Neuronal stem cell (in vitro differentiated cells): ENCODE measurements around the gene LMF1.
A peak's percentile ranks its signal among the peaks of the same experiment; 100 is the strongest.

Source experiments
- DNase-seq: peaks from one replicate; pipeline ENCODE4 v3.0.0-alpha.2; 2013; ENCODE audit warnings: low spot score
- H2AFZ ChIP-seq: one replicate; pipeline ENCODE4 v1.6.1; 2013; ENCODE audit warnings: mild to moderate bottlenecking, low read length, inconsistent platforms
- H2AK5ac ChIP-seq: 2 replicates; pipeline ENCODE4 v1.6.1; 2013; ENCODE audit warnings: low read depth, mild to moderate bottlenecking, inconsistent platforms, low read length, moderate library complexity, mixed read lengths
- H2BK120ac ChIP-seq: 2 replicates; pipeline ENCODE4 v1.6.1; 2013; ENCODE audit warnings: low read depth, mild to moderate bottlenecking, inconsistent platforms, low read length, moderate library complexity, mixed read lengths
- H2BK12ac ChIP-seq: one replicate; pipeline ENCODE4 v1.6.1; 2013; ENCODE audit warnings: low read length, inconsistent platforms
- H2BK15ac ChIP-seq: 2 replicates; pipeline ENCODE4 v1.6.1; 2013; ENCODE audit warnings: mild to moderate bottlenecking, low read length, inconsistent platforms, mixed read lengths
- H2BK5ac ChIP-seq: one replicate; pipeline ENCODE4 v1.6.1; 2013; ENCODE audit warnings: inconsistent platforms, mild to moderate bottlenecking, low read length, moderate library complexity
- H3K14ac ChIP-seq: one replicate; pipeline ENCODE4 v1.6.1; 2013; ENCODE audit warnings: low read length, inconsistent platforms
- H3K18ac ChIP-seq: 2 replicates; pipeline ENCODE4 v1.6.1; 2013; ENCODE audit warnings: low read length, inconsistent platforms
- H3K23ac ChIP-seq: 2 replicates; pipeline ENCODE4 v1.6.1; 2013; ENCODE audit warnings: low read depth, mild to moderate bottlenecking, mixed read lengths, low read length, inconsistent platforms; ENCODE audit not compliant: poor library complexity
- H3K27ac ChIP-seq: replicated peaks from 3 replicates; pipeline ENCODE4 v1.5.1; 2013; ENCODE audit warnings: low read length, inconsistent platforms
- H3K27me3 ChIP-seq, 3 experiments: 2 replicates each; pipeline ENCODE4 v1.6.1; 2013; ENCODE audit warnings: low read length in 3 of 3, mild to moderate bottlenecking in 2 of 3, inconsistent platforms in 1 of 3, low read depth in 1 of 3, mixed read lengths in 1 of 3, moderate library complexity in 1 of 3; ENCODE audit not compliant: control insufficient read depth in 3 of 3, insufficient read depth in 3 of 3
- H3K36me3 ChIP-seq, 2 donors: replicated peaks in 1 of 2; 2 replicates each; pipeline ENCODE4 v1.6.1; 2013; ENCODE audit warnings: low read length in 2 of 2; ENCODE audit not compliant: control insufficient read depth in 2 of 2, insufficient read depth in 2 of 2
- H3K4ac ChIP-seq: 2 replicates; pipeline ENCODE4 v1.6.1; 2013; ENCODE audit warnings: inconsistent platforms, mild to moderate bottlenecking, low read length, moderate library complexity
- H3K4me1 ChIP-seq, 2 donors: 1 replicate in 1 of 2; 2 replicates in 1 of 2; pipeline ENCODE4 v1.6.1; 2013; ENCODE audit warnings: low read length in 2 of 2, low read depth in 1 of 2; ENCODE audit not compliant: control insufficient read depth in 2 of 2, insufficient read depth in 1 of 2
- H3K4me2 ChIP-seq: one replicate; pipeline ENCODE4 v1.6.1; 2013; ENCODE audit warnings: mild to moderate bottlenecking, low read length, inconsistent platforms; ENCODE audit not compliant: insufficient read depth, poor library complexity, severe bottlenecking
- H3K4me3 ChIP-seq, 2 donors: 2 replicates each; pipeline ENCODE4 v1.5.1; 2013; ENCODE audit warnings: low read length in 2 of 2, mild to moderate bottlenecking in 2 of 2, inconsistent platforms in 1 of 2, moderate library complexity in 1 of 2
- H3K79me1 ChIP-seq: one replicate; pipeline ENCODE4 v1.6.1; 2013; ENCODE audit warnings: low read depth, mild to moderate bottlenecking, inconsistent platforms, low read length, moderate library complexity
- H3K9ac ChIP-seq: one replicate; pipeline ENCODE4 v1.6.1; 2013; ENCODE audit warnings: mild to moderate bottlenecking, low read depth, low read length, inconsistent platforms; ENCODE audit not compliant: poor library complexity
- H3K9me3 ChIP-seq, 2 donors: replicated peaks in 1 of 2; 2 replicates each; pipeline versions ENCODE3 to v1.6.1; 2013; ENCODE audit warnings: low read length in 2 of 2, mild to moderate bottlenecking in 2 of 2, inconsistent platforms in 1 of 2, low read depth in 1 of 2, mixed read lengths in 1 of 2, moderate library complexity in 1 of 2; ENCODE audit not compliant: control insufficient read depth in 2 of 2, insufficient read depth in 1 of 2
- H4K8ac ChIP-seq: one replicate; pipeline ENCODE4 v1.6.1; 2013; ENCODE audit warnings: low read depth, mild to moderate bottlenecking, inconsistent platforms, low read length, moderate library complexity
- H4K91ac ChIP-seq: one replicate; pipeline ENCODE4 v1.6.1; 2013; ENCODE audit warnings: low read length, low read depth, mild to moderate bottlenecking, inconsistent platforms; ENCODE audit not compliant: poor library complexity
- WGBS, 2 donors: extraction: QIAGEN DNeasy Blood & Tissue Kit; methylation state at CpG; one replicate each; pipeline ENCODE4 v1.1.7; 2013; ENCODE audit warnings: missing lambda C conversion rate in 2 of 2, mixed read lengths in 1 of 2; ENCODE audit not compliant: insufficient read length in 2 of 2, insufficient replicate concordance in 1 of 2; ENCODE audit errors: extremely low coverage in 2 of 2; 5-methylcytosine and 5-hydroxymethylcytosine counted together

The LMF1 gene

DNA sequence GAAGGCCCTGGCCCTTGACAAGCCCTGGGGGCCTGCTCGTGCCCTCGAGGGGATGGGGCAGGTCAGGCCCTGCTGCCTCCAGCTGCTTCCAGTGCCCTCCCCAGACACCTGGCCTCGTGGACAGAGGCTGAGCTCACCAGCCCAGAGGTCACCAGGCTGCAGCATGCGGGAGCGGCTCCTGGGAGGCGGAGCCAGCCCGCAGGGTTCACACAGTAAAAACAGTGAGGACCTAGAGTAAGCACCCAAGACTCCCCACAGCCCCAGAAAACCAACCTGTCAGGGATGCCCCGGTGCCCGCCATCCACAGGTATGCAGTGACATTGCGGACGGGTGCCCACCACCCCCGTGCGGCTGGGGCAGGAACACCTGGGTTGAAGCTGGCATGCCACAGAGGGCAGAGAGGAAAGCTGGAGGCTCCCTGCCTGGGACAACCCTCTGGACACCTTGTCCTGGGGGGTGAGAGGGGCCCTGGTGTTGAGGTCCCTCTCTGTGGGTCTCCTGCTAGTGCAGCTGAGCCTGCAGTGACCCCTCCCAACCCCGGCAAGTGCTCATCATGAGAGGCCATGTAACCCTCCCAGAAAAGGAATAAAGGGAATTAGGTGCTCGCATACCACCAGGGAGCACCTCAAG, 62.1 kb downstream of the LMF1 start:
- no peak overlapping the region for H3K18ac ChIP-seq
- peak overlapping the region; percentile 63 for H2AK5ac ChIP-seq
- no peak overlapping the region for H3K27ac ChIP-seq
- H4K91ac ChIP-seq = no peak overlapping the region
- peaks cover 2 to 3% of the 10 kb centered on the region in 2 donors for H3K36me3 ChIP-seq
- no peak overlapping the region for H3K4ac ChIP-seq
- no peak overlapping the region for H2BK12ac ChIP-seq
- H2BK120ac ChIP-seq = no peak overlapping the region
- no peak overlapping the region for H2BK5ac ChIP-seq
- H3K4me2 ChIP-seq = no peak overlapping the region
- peaks cover 2% of the 10 kb centered on the region for H3K79me1 ChIP-seq
- H2AFZ ChIP-seq = no peak overlapping the region
- no peak overlapping the region for H3K23ac ChIP-seq
- no peak overlapping the region for H3K4me3 ChIP-seq
- no peak overlapping the region for H4K8ac ChIP-seq
- H3K14ac ChIP-seq = peak overlapping the region; percentile 71
- no peak for DNase-seq
- no CpG with 5 or more reads among the region's 15 CpGs for WGBS, 2 donors
- H3K9ac ChIP-seq = peak overlapping the region; percentile 44
- H3K27me3 ChIP-seq = no peaks in the 10 kb centered on the region
- no peak overlapping the region for H2BK15ac ChIP-seq
- H3K9me3 ChIP-seq = peaks cover 0 to 6% of the 10 kb centered on the region in 2 donors
- peaks cover 0 to 3% of the 10 kb centered on the region in 2 donors for H3K4me1 ChIP-seq

DNA sequence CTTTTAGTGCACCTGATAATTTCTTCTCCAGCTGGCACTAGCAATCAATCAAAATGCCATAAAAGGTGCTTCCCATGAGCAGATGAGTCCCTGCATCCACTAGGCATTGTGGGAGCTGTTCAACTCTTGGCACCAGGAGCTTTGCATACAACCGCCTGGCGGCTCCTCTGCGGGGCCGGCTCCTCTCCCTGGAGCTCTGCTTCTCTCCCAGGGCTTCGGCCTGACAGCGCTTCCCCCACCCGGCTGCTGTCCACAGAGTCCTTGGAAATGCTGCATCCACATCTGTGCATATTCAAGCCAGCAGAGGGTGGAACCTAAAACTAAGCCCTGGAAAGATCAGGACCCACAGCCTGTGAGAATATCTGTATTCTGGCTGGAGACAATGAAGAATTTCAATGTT, 62.9 kb downstream of the LMF1 start:
- Histone ChIP-seq H3K23ac (no peak overlapping the region), H3K4ac (no peak overlapping the region), H3K27me3 (no peaks in the 10 kb centered on the region), H3K14ac (no peak overlapping the region), H3K9ac (no peak overlapping the region), H3K18ac (no peak overlapping the region), H3K4me3 (no peak overlapping the region), H2BK5ac (no peak overlapping the region), H3K27ac (no peak overlapping the region), H3K9me3 (peaks cover 0 to 6% of the 10 kb centered on the region in 2 donors), H3K79me1 (peaks cover 2% of the 10 kb centered on the region), H2BK12ac (no peak overlapping the region), H2BK15ac (no peak overlapping the region), H3K4me2 (no peak overlapping the region), H2AK5ac (no peak overlapping the region), H2AFZ (no peak overlapping the region), H2BK120ac (no peak overlapping the region), H3K36me3 (peaks cover 2 to 3% of the 10 kb centered on the region in 2 donors), H4K91ac (no peak overlapping the region), H4K8ac (no peak overlapping the region), H3K4me1 (peaks cover 0 to 3% of the 10 kb centered on the region in 2 donors)
- no CpG with 5 or more reads among the region's 7 CpGs for WGBS, 2 donors
- DNase-seq = no peak

DNA sequence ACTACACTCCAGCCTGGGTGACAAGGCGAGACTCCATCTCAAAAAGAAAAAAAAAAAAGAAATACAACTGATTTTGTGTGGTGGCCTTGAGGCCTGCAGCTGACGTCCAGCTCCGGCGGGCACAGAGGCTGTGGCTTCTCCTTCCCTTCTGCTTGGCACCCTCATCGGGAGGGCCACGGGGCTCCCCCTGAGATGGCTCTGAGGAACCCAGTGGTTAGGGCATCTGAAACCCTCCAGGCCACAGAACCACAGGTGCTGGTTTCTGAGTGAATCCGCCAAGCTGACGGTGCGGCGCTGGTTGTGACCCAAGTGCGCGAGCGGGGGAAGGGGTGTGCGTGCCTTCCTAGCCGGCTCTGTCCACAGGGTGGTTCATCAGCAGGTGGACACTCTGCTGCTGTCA, 63.4 kb downstream of the LMF1 start:
- Histone ChIP-seq H3K14ac (no peak overlapping the region), H2BK15ac (no peak overlapping the region), H4K8ac (no peak overlapping the region), H2BK120ac (no peak overlapping the region), H3K27ac (no peak overlapping the region), H3K23ac (no peak overlapping the region), H3K4ac (no peak overlapping the region), H3K36me3 (peaks cover 2 to 3% of the 10 kb centered on the region in 2 donors), H2AFZ (no peak overlapping the region), H3K18ac (no peak overlapping the region), H3K4me1 (peaks cover 0 to under 1% of the 10 kb centered on the region in 2 donors), H3K9me3 (peaks cover 0 to 6% of the 10 kb centered on the region in 2 donors), H2AK5ac (no peak overlapping the region), H3K79me1 (peaks cover 2% of the 10 kb centered on the region), H3K4me2 (no peak overlapping the region), H3K9ac (no peak overlapping the region), H3K27me3 (no peaks in the 10 kb centered on the region), H2BK12ac (no peak overlapping the region), H3K4me3 (no peak overlapping the region), H4K91ac (no peak overlapping the region), H2BK5ac (no peak overlapping the region)
- WGBS, 2 donors = no CpG with 5 or more reads among the region's 15 CpGs
- DNase-seq = no peak

DNA sequence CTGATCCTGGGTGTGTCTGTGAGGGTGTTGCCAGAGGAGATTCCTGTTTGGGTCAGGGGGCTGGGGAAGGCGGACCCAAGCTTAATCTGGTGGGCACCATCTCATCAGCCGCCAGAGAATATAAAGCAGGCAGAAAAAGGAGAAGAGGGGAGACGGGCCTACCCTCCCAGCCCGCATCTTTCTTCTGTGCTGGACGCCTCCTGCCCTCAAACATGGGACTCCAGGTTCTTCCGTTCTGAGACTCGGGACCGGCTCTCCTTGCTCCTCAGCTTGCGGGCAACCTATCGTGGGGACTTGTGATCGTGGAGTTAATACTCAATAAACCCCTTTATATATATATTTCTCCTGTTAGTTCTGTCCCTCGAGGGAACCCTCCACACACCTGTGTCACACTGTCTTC, 64.5 kb downstream of the LMF1 start:
- H3K4me2 ChIP-seq = no peak overlapping the region
- H2AFZ ChIP-seq = no peak overlapping the region
- H3K4me3 ChIP-seq = no peak overlapping the region
- no peak for DNase-seq
- H3K4me1 ChIP-seq = no peaks in the 10 kb centered on the region
- H2BK5ac ChIP-seq = no peak overlapping the region
- H2BK15ac ChIP-seq = no peak overlapping the region
- H2BK120ac ChIP-seq = no peak overlapping the region
- H3K9ac ChIP-seq = no peak overlapping the region
- no peak overlapping the region for H3K18ac ChIP-seq
- no peak overlapping the region for H2BK12ac ChIP-seq
- H2AK5ac ChIP-seq = no peak overlapping the region
- no peaks in the 10 kb centered on the region for H3K27me3 ChIP-seq
- no peak overlapping the region for H3K4ac ChIP-seq
- H3K9me3 ChIP-seq = peaks cover 0 to 6% of the 10 kb centered on the region in 2 donors
- H3K79me1 ChIP-seq = peaks cover 2% of the 10 kb centered on the region
- no CpG with 5 or more reads among the region's 12 CpGs for WGBS, 2 donors
- H3K14ac ChIP-seq = no peak overlapping the region
- H4K91ac ChIP-seq = no peak overlapping the region
- H4K8ac ChIP-seq = no peak overlapping the region
- H3K23ac ChIP-seq = no peak overlapping the region
- H3K27ac ChIP-seq = no peak overlapping the region
- peaks cover 2 to 3% of the 10 kb centered on the region in 2 donors for H3K36me3 ChIP-seq
